ENCODE data around the gene RCC1. TPM values are rescaled to one million over a fixed set of nuclear protein-coding genes. Genes with fewer than 3 reads are reported as not detected.

The RCC1 gene
- total and polyA plus RNA-seq, 4 donors, result 2.2 to 21.8 (median 18.5) TPM

GRCh38 chr1:28577738-28578536 is 72.1 kb downstream of the RCC1 start:
- no peak for DNase-seq (ENCODE audit: low spot score)
- Histone ChIP-seq H3K9me3 (ENCODE audit: control insufficient read depth in 4 of 4, low read length in 3 of 4) (no peaks in the 10 kb centered on the region), H3K9ac (ENCODE audit: low read depth in 1 of 2, low read length in 2 of 2) (no peak overlapping the region), H3K4me3 (ENCODE audit: low read depth in 1 of 3, low read length in 3 of 3) (no peak overlapping the region), H3K27ac (ENCODE audit: low read depth in 1 of 2, low read length in 2 of 2) (no peak overlapping the region), H3K4me1 (ENCODE audit: control insufficient read depth in 4 of 4, insufficient read depth in 4 of 4, low read length in 3 of 4) (peaks cover 0 to 26% (median 12%) of the 10 kb centered on the region in 4 donors), H3K36me3 (ENCODE audit: control insufficient read depth in 4 of 4, insufficient read depth in 3 of 4, low read depth in 1 of 4, low read length in 3 of 4) (peaks cover 2 to 24% (median 20%) of the 10 kb centered on the region in 4 donors), H3K27me3 (ENCODE audit: control insufficient read depth in 4 of 4, insufficient read depth in 4 of 4, low read length in 3 of 4) (no peaks in the 10 kb centered on the region)
- 83% methylated on average over 6 of the region's 6 CpGs for WGBS
- no peak for TF ChIP-seq GABPA (IDR thresholded peaks at IDR 0.05 in 1 of 2, conservative IDR thresholded peaks at IDR 0.05 in 1 of 2)

GRCh38 chr1:28578696-28579218 is 72.9 kb downstream of the RCC1 start:
- Histone ChIP-seq H3K4me1 (ENCODE audit: control insufficient read depth in 4 of 4, insufficient read depth in 4 of 4, low read length in 3 of 4) (peaks cover 0 to 28% (median 13%) of the 10 kb centered on the region in 4 donors), H3K36me3 (ENCODE audit: control insufficient read depth in 4 of 4, insufficient read depth in 3 of 4, low read depth in 1 of 4, low read length in 3 of 4) (peaks cover 2 to 24% (median 20%) of the 10 kb centered on the region in 4 donors)
- 87% methylated on average over 6 of the region's 6 CpGs for WGBS

More at GRCh38 chr1:28578696-28579218, 72.9 kb downstream of the RCC1 start:
- no peak overlapping the region for H3K9ac ChIP-seq (ENCODE audit: low read depth in 1 of 2, low read length in 2 of 2)
- TF ChIP-seq ZBTB33 (IDR thresholded peaks at IDR 0.05) (no peak), CTCF (IDR thresholded peaks at IDR 0.05; ENCODE audit: low read depth, low read length, missing input control) (no peak), JUND (IDR thresholded peaks at IDR 0.05) (no peak), RXRA (IDR thresholded peaks at IDR 0.05) (no peak), GABPA (IDR thresholded peaks at IDR 0.05 in 1 of 2, conservative IDR thresholded peaks at IDR 0.05 in 1 of 2) (no peak), YY1 (IDR thresholded peaks at IDR 0.05) (no peak), MAX (IDR thresholded peaks at IDR 0.05) (no peak), HNF4A (conservative IDR thresholded peaks at IDR 0.05) (no peak), HNF4G (IDR thresholded peaks at IDR 0.05) (no peak), SP1 (IDR thresholded peaks at IDR 0.05) (no peak), ATF3 (IDR thresholded peaks at IDR 0.05) (no peak), FOXA2 (IDR thresholded peaks at IDR 0.05) (no peak), REST (IDR thresholded peaks at IDR 0.05) (no peak), EGR1 (IDR thresholded peaks at IDR 0.05; ENCODE audit: low read depth in 2 of 2) (no peak), RAD21 (IDR thresholded peaks at IDR 0.05) (no peak), NR2F2 (IDR thresholded peaks at IDR 0.05) (no peak), TAF1 (conservative IDR thresholded peaks at IDR 0.05) (no peak), FOXA1 (IDR thresholded peaks at IDR 0.05) (no peak)
- no peak for DNase-seq (ENCODE audit: low spot score)
- no peak overlapping the region for H3K4me3 ChIP-seq (ENCODE audit: low read depth in 1 of 3, low read length in 3 of 3)
- no peaks in the 10 kb centered on the region for H3K27me3 ChIP-seq (ENCODE audit: control insufficient read depth in 4 of 4, insufficient read depth in 4 of 4, low read length in 3 of 4)
- no peak overlapping the region for H3K27ac ChIP-seq (ENCODE audit: low read depth in 1 of 2, low read length in 2 of 2)
- H3K9me3 ChIP-seq (ENCODE audit: control insufficient read depth in 4 of 4, low read length in 3 of 4), result no peaks in the 10 kb centered on the region

Measured in liver (tissue), 9 donors.